Measurements from ENCODE around the gene RAB4B.
"Not testable (repeated sequence)": the region's sequence is repeated elsewhere in the genome, so short reads cannot be mapped to it uniquely, and the experiment has no call there.

The RAB4B gene

DNA sequence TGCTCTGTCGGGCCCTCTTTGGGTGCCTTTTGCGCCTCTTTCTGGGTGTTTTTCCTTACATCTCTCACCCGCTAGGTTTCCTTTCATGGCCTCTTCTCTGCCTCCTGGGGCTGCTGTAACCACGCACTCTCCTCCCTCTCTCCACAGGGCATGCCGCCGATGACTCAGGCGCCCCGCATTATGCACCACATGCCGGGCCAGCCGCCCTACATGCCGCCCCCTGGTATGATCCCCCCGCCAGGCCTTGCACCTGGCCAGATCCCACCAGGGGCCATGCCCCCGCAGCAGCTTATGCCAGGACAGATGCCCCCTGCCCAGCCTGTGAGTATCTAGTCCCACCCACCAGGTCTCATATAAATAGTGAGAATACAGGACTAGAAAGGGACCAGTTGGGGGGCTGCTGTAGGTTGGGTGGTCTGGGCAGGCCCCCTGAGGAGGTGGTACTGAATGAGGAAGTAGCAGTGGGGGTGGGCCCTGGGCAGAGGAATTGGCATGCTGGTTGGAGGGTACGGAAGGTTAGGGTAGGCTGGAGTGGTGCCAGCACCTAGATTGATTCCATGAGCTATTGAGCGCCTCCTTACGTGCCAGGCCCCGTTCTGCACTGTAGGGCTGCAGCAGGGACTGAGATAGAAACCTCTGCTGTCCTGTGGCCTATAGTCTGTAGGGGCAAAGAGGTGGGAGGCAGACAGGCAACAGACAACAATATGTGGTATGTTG, 15.1 kb upstream of the RAB4B start:
- H3K27ac ChIP-seq, result no peak overlapping the region
- 0 out of 2 replicates have a peak overlapping the region, but pooled peaks have one; percentile 45 for H3K9ac ChIP-seq
- H4K20me1 ChIP-seq, result peaks cover 82% of the 10 kb centered on the region
- no peak overlapping the region for H3K4me3 ChIP-seq
- H3K9me3 ChIP-seq, result no peaks in the 10 kb centered on the region
- TF ChIP-seq Cebpa-rat (IDR thresholded peaks at IDR 0.05), result no peak
- no peak overlapping the region for H3K4me2 ChIP-seq
- peaks cover 17% of the 10 kb centered on the region; the same call in 1 of the 2 replicates for H3K4me1 ChIP-seq
- H3K36me3 ChIP-seq, result peaks cover 100% of the 10 kb centered on the region
- no peaks in the 10 kb centered on the region for H3K27me3 ChIP-seq

- Histone ChIP-seq H3K27me3 (no peaks in the 10 kb centered on the region), H3K9me3 (no peaks in the 10 kb centered on the region), H4K20me1 (peaks cover 76% of the 10 kb centered on the region), H3K4me2 (no peak overlapping the region), H3K27ac (no peak overlapping the region), H3K36me3 (peaks cover 100% of the 10 kb centered on the region), H3K9ac (no peak overlapping the region), H3K4me3 (no peak overlapping the region), H3K4me1 (peaks cover 17% of the 10 kb centered on the region; the same call in 1 of the 2 replicates)
- no peak for TF ChIP-seq Cebpa-rat (IDR thresholded peaks at IDR 0.05)
Measured at GRCh38 chr19:40763526-40763925, 14.5 kb upstream of the RAB4B start.

DNA sequence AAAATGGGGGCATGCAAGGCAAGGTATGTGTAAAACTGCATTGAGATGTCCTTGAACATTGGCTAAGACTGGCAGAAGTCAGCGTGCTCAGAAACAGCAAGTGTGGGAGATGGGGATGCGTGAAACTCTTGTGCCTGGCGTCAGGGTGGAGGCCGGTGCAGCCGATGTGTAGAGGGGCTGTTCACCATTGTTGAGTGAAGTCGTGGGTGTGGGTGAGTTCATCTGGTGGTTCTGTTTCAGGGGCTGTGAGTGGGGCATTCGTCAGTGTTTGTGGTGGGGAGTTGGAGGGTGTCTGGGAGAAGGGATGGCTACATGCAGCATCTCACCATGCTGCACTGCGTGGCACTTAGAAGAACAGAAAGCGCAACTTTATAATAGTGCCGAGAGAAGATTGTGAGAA, 14.1 kb upstream of the RAB4B start:
- H3K4me2 ChIP-seq, result no peak overlapping the region
- peaks cover 100% of the 10 kb centered on the region for H3K36me3 ChIP-seq
- H4K20me1 ChIP-seq, result peaks cover 72% of the 10 kb centered on the region
- H3K9me3 ChIP-seq, result no peaks in the 10 kb centered on the region
- no peak overlapping the region for H3K4me3 ChIP-seq
- TF ChIP-seq Cebpa-rat (IDR thresholded peaks at IDR 0.05), result no peak
- no peaks in the 10 kb centered on the region for H3K27me3 ChIP-seq
- H3K4me1 ChIP-seq, result peaks cover 17% of the 10 kb centered on the region; the same call in 1 of the 2 replicates
- no peak overlapping the region for H3K27ac ChIP-seq
- H3K9ac ChIP-seq, result no peak overlapping the region

DNA sequence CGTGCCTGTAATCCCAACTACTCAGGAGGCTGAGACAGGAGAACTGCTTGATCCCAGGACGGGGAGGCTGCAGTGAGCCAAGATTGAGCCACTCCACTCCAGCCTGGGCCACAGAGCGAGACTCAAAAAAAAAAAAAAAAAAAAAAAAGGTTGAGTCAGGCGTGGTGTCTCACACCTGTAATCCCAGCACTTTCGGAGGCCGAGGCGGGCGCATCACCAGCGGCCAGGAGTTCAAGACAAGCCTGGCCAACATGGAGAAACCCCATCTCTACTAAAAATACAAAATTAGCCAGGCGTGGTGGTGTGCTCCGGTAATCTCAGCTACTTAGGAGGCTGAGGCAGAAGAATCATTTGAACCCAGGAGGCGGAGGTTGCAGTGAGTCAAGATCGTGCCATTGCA, 11.7 kb upstream of the RAB4B start:
- not testable (repeated sequence) for H3K27ac ChIP-seq, H3K27me3 ChIP-seq, H3K4me2 ChIP-seq, H3K4me3 ChIP-seq, H3K9ac ChIP-seq
- H3K36me3 ChIP-seq, result peaks cover 96% of the 10 kb centered on the region
- H3K9me3 ChIP-seq, result peaks cover 21% of the 10 kb centered on the region
- H3K4me1 ChIP-seq, result peaks cover 16% of the 10 kb centered on the region; the same call in 1 of the 2 replicates
- peaks cover 48% of the 10 kb centered on the region for H4K20me1 ChIP-seq

DNA sequence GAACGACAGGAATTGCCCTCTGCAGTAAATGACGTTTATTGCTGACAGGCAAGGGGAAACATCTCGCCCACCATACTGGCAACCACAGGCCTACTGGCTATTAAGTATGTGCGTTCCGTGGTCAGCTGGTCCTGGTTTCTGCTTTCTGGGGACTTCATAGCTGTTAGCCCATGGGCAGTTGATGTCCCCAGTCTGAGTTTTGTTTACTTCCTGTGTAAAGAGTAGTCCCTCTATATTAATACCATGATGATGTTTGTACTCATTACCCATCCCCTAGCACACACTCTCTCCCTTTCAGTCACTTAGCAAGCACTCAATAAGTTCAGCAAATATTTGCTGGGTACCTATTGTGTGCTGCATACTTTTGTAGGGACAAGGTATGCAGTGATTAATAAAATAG, 9.2 kb upstream of the RAB4B start:
- peaks cover 78% of the 10 kb centered on the region for H3K36me3 ChIP-seq
- no peaks in the 10 kb centered on the region for H3K27me3 ChIP-seq
- H3K4me3 ChIP-seq, result no peak overlapping the region
- no peak overlapping the region for H3K9ac ChIP-seq
- peaks cover 25% of the 10 kb centered on the region for H3K9me3 ChIP-seq
- peaks cover 3% of the 10 kb centered on the region; the same call in 1 of the 2 replicates for H3K4me1 ChIP-seq
- TF ChIP-seq Cebpa-rat (IDR thresholded peaks at IDR 0.05), result no peak
- peaks cover 23% of the 10 kb centered on the region for H4K20me1 ChIP-seq
- no peak overlapping the region for H3K4me2 ChIP-seq
- no peak overlapping the region for H3K27ac ChIP-seq

- not testable (repeated sequence) for H3K27me3 ChIP-seq, H4K20me1 ChIP-seq, H3K9ac ChIP-seq, H3K4me3 ChIP-seq, H3K4me2 ChIP-seq, H3K27ac ChIP-seq
- Histone ChIP-seq H3K4me1 (peaks cover 27% of the 10 kb centered on the region), H3K9me3 (peaks cover 25% of the 10 kb centered on the region), H3K36me3 (peaks cover 54% of the 10 kb centered on the region)
Measured at GRCh38 chr19:40771101-40771862, 6.8 kb upstream of the RAB4B start.

- Histone ChIP-seq H3K36me3 (peaks cover 16% of the 10 kb centered on the region), H3K9ac (0 out of 2 replicates have a peak within 1 kb of the TSS, but pooled peaks have one; percentile 24), H3K4me2 (peak within 1 kb of the TSS; percentile 80), H4K20me1 (no peaks in the 10 kb centered on the region), H3K4me3 (no peak within 1 kb of the TSS), H3K9me3 (peaks cover 17% of the 10 kb centered on the region), H3K27me3 (no peaks in the 10 kb centered on the region), H3K27ac (peak within 1 kb of the TSS; percentile 56), H3K4me1 (peaks cover 50% of the 10 kb centered on the region)
- TF ChIP-seq Cebpa-rat (IDR thresholded peaks at IDR 0.05), result no peak
Measured at GRCh38 chr19:40774916-40775631, 3.0 kb upstream of the RAB4B start, which contains the start of gene MIA. TSS of gene MIA (plus strand) at chr19:40775521. CDS start at chr19:40775543, 22 bp downstream.

DNA sequence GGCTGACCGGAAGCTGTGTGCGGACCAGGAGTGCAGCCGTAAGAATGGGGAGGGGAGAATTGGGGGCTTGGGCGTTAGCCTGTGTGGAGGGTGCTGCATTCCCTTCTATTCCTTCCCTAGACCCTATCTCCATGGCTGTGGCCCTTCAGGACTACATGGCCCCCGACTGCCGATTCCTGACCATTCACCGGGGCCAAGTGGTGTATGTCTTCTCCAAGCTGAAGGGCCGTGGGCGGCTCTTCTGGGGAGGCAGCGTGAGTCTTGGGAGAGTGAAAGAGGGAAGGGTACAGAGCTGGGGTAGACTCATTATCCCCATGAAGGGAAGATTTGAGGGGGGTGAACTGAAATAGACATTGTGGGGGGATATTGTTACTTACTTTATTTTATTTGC, 2.4 kb upstream of the RAB4B start:
- Histone ChIP-seq H3K27ac (peak overlapping the region; percentile 28; the same call in 1 of the 2 replicates), H3K36me3 (peaks cover 13% of the 10 kb centered on the region), H4K20me1 (no peaks in the 10 kb centered on the region), H3K4me1 (peaks cover 50% of the 10 kb centered on the region), H3K27me3 (no peaks in the 10 kb centered on the region), H3K9me3 (peaks cover 12% of the 10 kb centered on the region), H3K4me2 (peak overlapping the region; percentile 80), H3K9ac (no peak overlapping the region), H3K4me3 (no peak overlapping the region)
- no peak for TF ChIP-seq Cebpa-rat (IDR thresholded peaks at IDR 0.05)

GRCh38 chr19:40776364-40776763, 1.7 kb upstream of the RAB4B start:
- peak overlapping the region; percentile 80 for H3K4me2 ChIP-seq
- peak overlapping the region; percentile 56; the same call in 1 of the 2 replicates for H3K27ac ChIP-seq
- H3K9me3 ChIP-seq, result peaks cover 5% of the 10 kb centered on the region; the same call in 1 of the 2 replicates
- no peaks in the 10 kb centered on the region for H3K27me3 ChIP-seq
- peaks cover 11% of the 10 kb centered on the region for H3K36me3 ChIP-seq
- H3K4me3 ChIP-seq, result no peak overlapping the region
- no peak for TF ChIP-seq Cebpa-rat (IDR thresholded peaks at IDR 0.05)
- H4K20me1 ChIP-seq, result no peaks in the 10 kb centered on the region
- peaks cover 50% of the 10 kb centered on the region for H3K4me1 ChIP-seq
- no peak overlapping the region for H3K9ac ChIP-seq

Measured in BLaER1 (cell line).